Pancreas (tissue), 10 donors: Measurements from ENCODE around the gene TOP2B. TPM values are rescaled to one million over a fixed set of nuclear protein-coding genes. Genes with fewer than 3 reads are reported as not detected.

Experiments
- ATAC-seq, 4 donors: fragments of 200-7000 bp; cut with Tn5 transposase; one replicate each; pipeline versions ENCODE4 v1.8.0 to v1.9.1; 2020; ENCODE audit warnings: mild to moderate bottlenecking in 4 of 4, moderate library complexity in 4 of 4
- DNase-seq, 6 donors: peaks; one replicate each; pipeline ENCODE4 v3.0.0-alpha.2; 2020
- FAIRE-seq: peaks from 2 replicates; lab custom pipeline; 2012; peaks lifted over from hg19 to GRCh38; lab: Jason Lieb, UNC
- H3K27ac ChIP-seq, 4 donors: fragments of 200-600 bp; sonication (generic); 1 replicate in 3 of 4; 2 replicates in 1 of 4; pipeline versions ENCODE4 v1.5.0 to v1.8.0; 2020
- H3K27me3 ChIP-seq, 4 donors: fragments of 200-600 bp; one replicate each; pipeline ENCODE4 v1.8.0; 2021
- H3K36me3 ChIP-seq, 3 donors: fragments of 200-600 bp; sonication (generic) in 1 of 3; one replicate each; pipeline versions ENCODE4 v1.5.0 to v1.8.0; 2020 to 2021
- H3K4me1 ChIP-seq, 3 donors: fragments of 200-600 bp; one replicate each; pipeline ENCODE4 v1.8.0; 2021
- H3K4me3 ChIP-seq, 4 donors: fragments of 200-600 bp; sonication (generic) in 2 of 4; one replicate each; pipeline versions ENCODE4 v1.5.0 to v1.8.0; 2020 to 2021
- H3K9me3 ChIP-seq, 4 donors: fragments of 200-600 bp; one replicate each; pipeline ENCODE4 v1.8.0; 2021
- WGBS, 2 donors: extraction: QIAGEN DNeasy Blood & Tissue Kit; methylation state at CpG; one replicate each; pipeline ENCODE4 v1.1.7; 2013; 5-methylcytosine and 5-hydroxymethylcytosine counted together
- intact Hi-C, 3 donors: fragments of 100-400 bp; cut with DNase I; formaldehyde crosslinking; loops; one replicate each; pipeline versions ENCODE4 v1.11.1 to v1.14.2; 2022
- microRNA-seq, 2 donors: library from miRNA; unstranded; fragments of <30 nt; microRNA quantifications; one replicate each; pipeline versions ENCODE4 to v1.1.0, GENCODE V29; 2019 to 2020
- polyA plus RNA-seq, 2 donors: library from polyadenylated mRNA; stranded (reverse); fragments of 200-250 nt; gene quantifications; one replicate each; pipeline ENCODE4 v1.2.3, GENCODE V29; 2013
- total RNA-seq, 6 donors: library from RNA; stranded (reverse); fragmentation: NEBNext Ultra II Directional in 4 of 6; extraction: Animal tissue kit (Norgen Biotek cat#: 25700) in 4 of 6; gene quantifications; one replicate each; pipeline versions ENCODE4 v1.2.1 to v1.2.4, GENCODE V29; 2021 to 2023
- TF ChIP-seq, protein P1 (sequence below), 4 donors: fragments of 200-600 bp; sonication (generic) in 3 of 4; IDR thresholded peaks; one replicate each; pipeline versions ENCODE4 v1.5.0 to v1.8.0; 2021; ENCODE audit warnings: antibody characterized with exemption in 4 of 4
- donor health status: healthy with polysubstance abuse.
- donor health status: DM: no; HTN: no; CAD: no; lungs with moderate emphysema.
- donor health status: DM: no; HTN: no; CAD: no.
- donor health status: control.
- donor health status: control.
- donor health status: Bipolar disorder and iron deficiency.
- donor health status: DM: yes; HTN: yes; CAD: no.
- donor health status: DM: no; HTN: no; CAD: no.
- donor health status: DM: no; HTN: no; CAD: no.
- donor health status: DM: yes; HTN: yes; CAD: no.

The TOP2B gene
- total and polyA plus RNA-seq, 8 donors, result 17.7 to 67.7 (median 40.2) TPM

DNA sequence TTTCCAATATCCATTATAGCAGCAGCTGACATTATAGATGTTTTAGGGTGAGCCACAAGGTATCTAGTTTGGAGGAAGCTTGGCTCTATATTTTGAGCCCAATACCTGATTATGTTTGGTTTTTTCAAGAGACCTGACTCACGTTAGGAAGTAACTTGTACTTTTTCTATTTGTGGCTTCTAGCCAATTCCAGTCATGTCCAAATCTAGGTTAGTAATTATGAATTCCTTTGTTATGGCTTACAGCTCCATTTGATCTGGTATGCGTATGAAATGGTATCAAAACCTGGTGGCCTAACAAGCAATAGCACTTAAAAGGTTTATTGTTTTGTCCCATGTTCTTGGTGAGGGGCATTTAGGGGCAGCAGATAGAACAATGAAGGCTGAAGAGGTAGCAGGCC lies 115.9 kb downstream of the TOP2B start:
- WGBS, 2 donors, result 44 to 55% methylated on average over 2 of the region's 2 CpGs
- no peaks in the 10 kb centered on the region for H3K27me3 ChIP-seq
- no peak for FAIRE-seq

DNA sequence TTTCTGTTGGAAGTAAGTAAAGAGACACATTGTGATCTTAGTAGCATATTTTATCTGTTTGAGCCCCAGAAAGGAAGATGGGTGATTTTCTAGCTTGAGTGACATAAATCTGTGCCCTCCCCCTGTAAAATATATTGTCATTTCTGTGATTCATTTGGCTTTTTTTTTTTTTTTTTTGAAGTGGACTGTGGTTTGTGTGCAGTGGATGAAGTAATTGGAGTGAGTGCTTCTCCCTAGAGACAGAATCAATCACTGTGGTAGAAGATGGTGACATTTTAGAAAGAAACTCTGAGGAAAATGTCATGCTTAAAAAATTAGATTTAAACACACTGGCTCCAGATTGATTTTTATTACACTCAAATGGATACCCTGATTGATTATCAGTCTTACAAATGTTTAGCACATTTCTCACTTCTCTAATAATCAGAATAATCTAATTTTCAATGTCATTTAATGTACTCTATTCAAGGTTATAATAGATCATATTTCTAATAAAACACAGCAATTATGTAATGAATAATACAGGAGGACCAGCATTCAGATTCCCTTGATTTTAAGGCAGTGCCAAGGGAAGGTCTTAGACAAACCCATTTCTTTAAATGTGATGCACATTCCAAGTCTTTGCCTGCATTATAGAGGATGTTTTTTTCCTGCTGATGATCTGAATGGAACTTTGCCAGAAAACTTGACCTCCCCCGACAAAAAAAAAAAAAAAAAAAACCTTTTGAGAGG lies 116.6 kb downstream of the TOP2B start:
- H3K4me1 ChIP-seq, result no peaks in the 10 kb centered on the region
- TF ChIP-seq, protein P1, sequence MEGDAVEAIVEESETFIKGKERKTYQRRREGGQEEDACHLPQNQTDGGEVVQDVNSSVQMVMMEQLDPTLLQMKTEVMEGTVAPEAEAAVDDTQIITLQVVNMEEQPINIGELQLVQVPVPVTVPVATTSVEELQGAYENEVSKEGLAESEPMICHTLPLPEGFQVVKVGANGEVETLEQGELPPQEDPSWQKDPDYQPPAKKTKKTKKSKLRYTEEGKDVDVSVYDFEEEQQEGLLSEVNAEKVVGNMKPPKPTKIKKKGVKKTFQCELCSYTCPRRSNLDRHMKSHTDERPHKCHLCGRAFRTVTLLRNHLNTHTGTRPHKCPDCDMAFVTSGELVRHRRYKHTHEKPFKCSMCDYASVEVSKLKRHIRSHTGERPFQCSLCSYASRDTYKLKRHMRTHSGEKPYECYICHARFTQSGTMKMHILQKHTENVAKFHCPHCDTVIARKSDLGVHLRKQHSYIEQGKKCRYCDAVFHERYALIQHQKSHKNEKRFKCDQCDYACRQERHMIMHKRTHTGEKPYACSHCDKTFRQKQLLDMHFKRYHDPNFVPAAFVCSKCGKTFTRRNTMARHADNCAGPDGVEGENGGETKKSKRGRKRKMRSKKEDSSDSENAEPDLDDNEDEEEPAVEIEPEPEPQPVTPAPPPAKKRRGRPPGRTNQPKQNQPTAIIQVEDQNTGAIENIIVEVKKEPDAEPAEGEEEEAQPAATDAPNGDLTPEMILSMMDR (IDR thresholded peaks at IDR 0.05), result no peak
- intact Hi-C loops, result no loop called here
- FAIRE-seq (no peak), ATAC-seq (no peak), DNase-seq (no peak)
- no peaks in the 10 kb centered on the region for H3K36me3 ChIP-seq
- 11 to 19% methylated on average over 1 of the region's 1 CpG for WGBS, 2 donors
- H3K9me3 ChIP-seq, result no peaks in the 10 kb centered on the region
- no peaks in the 10 kb centered on the region for H3K27me3 ChIP-seq
- no peak overlapping the region for H3K27ac ChIP-seq
- no peak overlapping the region for H3K4me3 ChIP-seq

More for the DNA sequence above, 115.9 kb downstream of the TOP2B start:
- no peak for ATAC-seq
- TF ChIP-seq, protein P1 (IDR thresholded peaks at IDR 0.05), result no peak
- no peaks in the 10 kb centered on the region for H3K36me3 ChIP-seq
- DNase-seq, result no peak
- no peak overlapping the region for H3K4me3 ChIP-seq
- no peaks in the 10 kb centered on the region for H3K9me3 ChIP-seq
- H3K4me1 ChIP-seq, result no peaks in the 10 kb centered on the region
- intact Hi-C loops, result no loop called here
- no peak overlapping the region for H3K27ac ChIP-seq

Small RNA genes lying within 50 kb of the gene (microRNA-seq; reads per million reads assigned to microRNA genes)
- gene MIR4442, result 0 to 1.2 reads per million in 2 donors

Other genes starting within 250 kb of the TOP2B start
- gene RARB, start 236.6 kb downstream of the TOP2B start, total RNA-seq, result 1 to 10 TPM in 2 of 6 donors, under 1 TPM in 4; 0.51 to 3.3 (median 0.81) TPM
- gene RARB, start 236.6 kb downstream of the TOP2B start, polyA plus RNA-seq, result under 1 TPM; 0.49 to 0.85 TPM
- gene NGLY1, start 118.5 kb upstream of the TOP2B start, total RNA-seq, result 10 to 100 TPM; 14.0 to 22.6 (median 21.9) TPM
- gene NGLY1, start 118.5 kb upstream of the TOP2B start, polyA plus RNA-seq, result 10 to 100 TPM; 17.6 to 22.4 TPM
- 1 to 10 TPM; 3.5 to 7.7 (median 6.4) TPM for gene OXSM, start 125.2 kb upstream of the TOP2B start, total RNA-seq
- gene OXSM, start 125.2 kb upstream of the TOP2B start, polyA plus RNA-seq, result 10 to 100 TPM in 1 of 2 donors, 1 to 10 TPM in 1; 8.9 to 13.8 TPM